Kidney (tissue), 14 donors: ENCODE data around the gene CCDC3. TPM values are rescaled to one million over a fixed set of nuclear protein-coding genes. Genes with fewer than 3 reads are reported as not detected.

Source experiments
- DNase-seq, 5 donors: peaks; one replicate each; pipeline ENCODE4 v3.0.0-alpha.2; 2013 to 2020
- FAIRE-seq: peaks from 2 replicates; lab custom pipeline; 2012; peaks lifted over from hg19 to GRCh38; lab: Jason Lieb, UNC
- H3K27ac ChIP-seq, 2 donors: one replicate each; pipeline ENCODE4 v1.7.0; 2013; ENCODE audit warnings: low read depth in 2 of 2, low read length in 2 of 2, inconsistent platforms in 1 of 2
- H3K27me3 ChIP-seq: one replicate; pipeline ENCODE4 v1.7.1; 2013; ENCODE audit warnings: low read length, inconsistent platforms; ENCODE audit not compliant: control insufficient read depth, insufficient read depth
- H3K36me3 ChIP-seq, 3 donors: one replicate each; pipeline versions ENCODE4 v1.7.0 to v1.7.1; 2013; ENCODE audit warnings: low read length in 3 of 3, control low read depth in 1 of 3, inconsistent platforms in 1 of 3; ENCODE audit not compliant: insufficient read depth in 3 of 3, control insufficient read depth in 2 of 3
- H3K4me1 ChIP-seq, 3 donors: one replicate each; pipeline versions ENCODE4 v1.7.0 to v1.7.1; 2013; ENCODE audit warnings: low read length in 3 of 3, inconsistent platforms in 1 of 3, low read depth in 1 of 3; ENCODE audit not compliant: control insufficient read depth in 2 of 3, insufficient read depth in 2 of 3
- H3K4me3 ChIP-seq, 3 donors: one replicate each; pipeline versions ENCODE4 v1.7.0 to v1.8.1; 2013; ENCODE audit warnings: low read length in 3 of 3, control low read depth in 1 of 3, inconsistent platforms in 1 of 3
- H3K9ac ChIP-seq, 3 donors: one replicate each; pipeline versions ENCODE4 v1.7.0 to v1.7.1; 2013; ENCODE audit warnings: low read length in 3 of 3, control low read depth in 1 of 3, inconsistent platforms in 1 of 3
- H3K9me3 ChIP-seq, 3 donors: one replicate each; pipeline versions ENCODE4 v1.7.0 to v1.7.1; 2013; ENCODE audit warnings: low read length in 3 of 3, control low read depth in 1 of 3, inconsistent platforms in 1 of 3; ENCODE audit not compliant: control insufficient read depth in 2 of 3, insufficient read depth in 1 of 3
- intact Hi-C: fragments of 100-400 bp; cut with DNase I; formaldehyde crosslinking; loops from one replicate; pipeline ENCODE4 v1.11.1; 2022
- polyA plus RNA-seq: library from polyadenylated mRNA; stranded (reverse); fragments of 350-450 nt; fragmentation: Illumina TruSeq; extraction: RNeasy Lipid Tissue Mini Kit (QIAGEN cat#74804); gene quantifications from one replicate; pipeline ENCODE4 v1.2.3, GENCODE V29; 2014; ENCODE audit warnings: low read depth, low replicate concordance; ENCODE audit not compliant: insufficient read depth
- total RNA-seq: library from RNA; stranded (reverse); fragmentation: NEBNext Ultra II Directional; extraction: Animal tissue kit (Norgen Biotek cat#: 25700); gene quantifications from one replicate; pipeline ENCODE4 v1.2.1, GENCODE V29; 2021
- TF ChIP-seq, protein P1 (sequence below): IDR thresholded peaks from 3 replicates; pipeline ENCODE4 v1.5.1; 2012; ENCODE audit warnings: mild to moderate bottlenecking, moderate library complexity, borderline replicate concordance; ENCODE audit not compliant: insufficient read depth; ENCODE audit errors: extremely low read depth
- donor health status: control.
- donor health status: control.
- donor health status: control.
- donor health status: control.
- donor health status: control.
- donor health status: DM: yes; HTN: yes; CAD: no.
- donor health status: Normal renal cell carcinoma (clear cell type).

Gene CCDC3
- total and polyA plus RNA-seq, 2 donors from 2014 or later: 9.7 to 33.5 TPM

DNA sequence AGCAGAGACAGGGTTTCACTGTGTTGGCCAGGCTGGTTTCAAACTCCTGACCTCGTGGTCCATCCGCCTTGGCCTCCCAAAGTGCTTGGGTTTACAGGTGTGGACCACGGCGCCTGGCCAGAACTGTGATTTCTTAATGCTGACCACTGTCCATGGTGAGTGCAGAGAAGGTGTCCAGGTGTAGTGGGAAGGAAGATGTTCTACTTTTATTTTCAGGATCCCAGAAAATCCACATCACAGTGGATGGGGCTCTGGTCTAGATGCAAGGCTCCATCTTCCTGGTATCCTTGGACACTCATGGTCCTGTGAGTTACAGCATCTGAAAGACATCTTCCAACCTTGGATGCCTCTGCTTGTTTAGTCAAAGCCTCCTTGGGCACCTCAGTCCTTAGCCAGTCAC, 92.7 kb downstream of the CCDC3 start:
- no peak overlapping the region for H3K9ac ChIP-seq
- H3K4me1 ChIP-seq: no peaks in the 10 kb centered on the region
- intact Hi-C loops: no loop called here
- H3K36me3 ChIP-seq: no peaks in the 10 kb centered on the region
- H3K4me3 ChIP-seq: no peak overlapping the region
- no peak overlapping the region for H3K27ac ChIP-seq
- no peaks in the 10 kb centered on the region for H3K27me3 ChIP-seq
- TF ChIP-seq, protein P1, sequence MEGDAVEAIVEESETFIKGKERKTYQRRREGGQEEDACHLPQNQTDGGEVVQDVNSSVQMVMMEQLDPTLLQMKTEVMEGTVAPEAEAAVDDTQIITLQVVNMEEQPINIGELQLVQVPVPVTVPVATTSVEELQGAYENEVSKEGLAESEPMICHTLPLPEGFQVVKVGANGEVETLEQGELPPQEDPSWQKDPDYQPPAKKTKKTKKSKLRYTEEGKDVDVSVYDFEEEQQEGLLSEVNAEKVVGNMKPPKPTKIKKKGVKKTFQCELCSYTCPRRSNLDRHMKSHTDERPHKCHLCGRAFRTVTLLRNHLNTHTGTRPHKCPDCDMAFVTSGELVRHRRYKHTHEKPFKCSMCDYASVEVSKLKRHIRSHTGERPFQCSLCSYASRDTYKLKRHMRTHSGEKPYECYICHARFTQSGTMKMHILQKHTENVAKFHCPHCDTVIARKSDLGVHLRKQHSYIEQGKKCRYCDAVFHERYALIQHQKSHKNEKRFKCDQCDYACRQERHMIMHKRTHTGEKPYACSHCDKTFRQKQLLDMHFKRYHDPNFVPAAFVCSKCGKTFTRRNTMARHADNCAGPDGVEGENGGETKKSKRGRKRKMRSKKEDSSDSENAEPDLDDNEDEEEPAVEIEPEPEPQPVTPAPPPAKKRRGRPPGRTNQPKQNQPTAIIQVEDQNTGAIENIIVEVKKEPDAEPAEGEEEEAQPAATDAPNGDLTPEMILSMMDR: no peak
- H3K9me3 ChIP-seq: no peaks in the 10 kb centered on the region
- no peak for FAIRE-seq
- no peak for DNase-seq

DNA sequence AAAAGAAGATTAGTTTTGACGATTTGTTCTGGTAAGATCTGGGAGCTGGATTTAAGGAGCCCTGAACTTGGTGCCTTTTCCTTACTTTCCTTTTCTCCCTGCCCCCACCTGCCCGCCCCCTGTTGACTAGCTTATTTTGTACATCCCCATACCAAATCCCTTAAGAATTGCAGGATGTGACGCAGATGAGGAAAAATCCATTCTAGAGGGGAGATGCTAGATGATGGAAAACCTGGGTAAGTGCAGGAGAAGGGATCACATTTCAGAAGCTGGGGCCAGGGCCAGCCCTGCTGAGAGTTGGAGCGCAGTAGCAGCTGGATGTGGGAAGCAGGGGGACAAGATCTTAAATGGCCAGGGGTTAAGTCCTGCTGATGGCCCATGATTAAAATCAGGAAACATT, 93.9 kb downstream of the CCDC3 start:
- intact Hi-C loops: no loop called here
- H3K4me3 ChIP-seq: no peak overlapping the region
- no peak overlapping the region for H3K9ac ChIP-seq
- no peaks in the 10 kb centered on the region for H3K36me3 ChIP-seq
- H3K9me3 ChIP-seq: no peaks in the 10 kb centered on the region
- TF ChIP-seq, protein P1: no peak
- H3K27me3 ChIP-seq: no peaks in the 10 kb centered on the region
- FAIRE-seq (no peak), DNase-seq (peak in 4 of 5 donors; percentile 54 to 74 (median 67))
- no peak overlapping the region for H3K27ac ChIP-seq
- no peaks in the 10 kb centered on the region for H3K4me1 ChIP-seq

DNA sequence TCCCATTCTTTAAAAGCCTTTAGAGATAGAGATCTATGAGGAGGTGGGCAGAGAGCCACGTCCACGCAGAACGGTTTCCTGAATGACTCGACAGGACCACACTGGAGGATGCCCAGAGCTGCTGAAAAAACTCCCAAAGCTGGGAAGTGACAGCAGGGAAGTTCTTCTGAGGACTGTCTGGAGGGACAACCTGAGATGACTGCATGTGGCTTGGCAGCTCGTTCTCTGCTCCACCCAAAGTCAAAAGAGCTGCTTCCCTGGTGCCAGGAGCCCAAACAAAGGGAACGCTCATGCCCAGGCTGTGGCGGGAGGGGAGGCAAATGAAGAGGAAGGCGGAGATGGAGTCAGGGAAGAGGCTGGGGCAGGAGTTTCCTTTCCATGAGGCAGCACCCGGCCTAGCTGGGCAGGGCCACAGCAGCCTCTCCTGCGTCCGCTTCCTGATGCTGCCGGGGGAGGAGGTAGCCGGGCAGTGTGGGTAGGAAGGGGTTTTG, 95.4 kb downstream of the CCDC3 start:
- DNase-seq: no peak
- H3K9me3 ChIP-seq: no peaks in the 10 kb centered on the region
- no peaks in the 10 kb centered on the region for H3K4me1 ChIP-seq
- intact Hi-C loops: no loop called here
- no peak overlapping the region for H3K27ac ChIP-seq
- no peaks in the 10 kb centered on the region for H3K36me3 ChIP-seq
- no peak overlapping the region for H3K4me3 ChIP-seq
- FAIRE-seq: no peak
- TF ChIP-seq, protein P1: no peak
- H3K9ac ChIP-seq: no peak overlapping the region
- no peaks in the 10 kb centered on the region for H3K27me3 ChIP-seq

DNA sequence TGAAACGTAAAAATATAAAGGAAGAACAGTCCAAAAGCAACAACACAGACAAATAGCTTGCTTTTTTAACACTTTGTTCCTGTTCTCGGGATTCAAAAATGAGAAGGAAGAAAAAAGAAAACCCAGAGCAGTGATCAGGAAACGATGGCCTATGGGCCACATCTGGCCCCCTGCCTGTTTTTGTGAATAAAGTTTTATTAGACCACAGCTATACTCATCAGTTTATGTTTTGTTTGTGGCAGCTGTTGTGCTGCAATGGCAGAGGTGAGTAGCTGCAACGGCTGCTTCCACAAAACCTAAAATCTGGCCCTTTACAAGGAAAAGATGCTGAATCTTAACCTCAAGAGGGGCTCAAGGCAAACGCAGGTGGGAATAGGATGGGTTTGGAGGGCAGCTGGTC, 96.4 kb downstream of the CCDC3 start:
- no peak overlapping the region for H3K4me3 ChIP-seq
- no peak overlapping the region for H3K27ac ChIP-seq
- no peaks in the 10 kb centered on the region for H3K27me3 ChIP-seq
- DNase-seq (no peak), FAIRE-seq (no peak)
- no peaks in the 10 kb centered on the region for H3K36me3 ChIP-seq
- H3K4me1 ChIP-seq: no peaks in the 10 kb centered on the region
- no peaks in the 10 kb centered on the region for H3K9me3 ChIP-seq
- intact Hi-C loops: no loop called here
- H3K9ac ChIP-seq: no peak overlapping the region
- TF ChIP-seq, protein P1: no peak
